22Rv1 (cell line): ENCODE results near the gene CEP170B.

Experiments used
- CTCF ChIP-seq: fragments of 450-650 bp; IDR thresholded peaks from 2 replicates; pipeline ENCODE4 v1.5.1; 2017; ENCODE audit warnings: mild to moderate bottlenecking
- ZFX ChIP-seq: fragments of 450-650 bp; IDR thresholded peaks from 2 replicates; pipeline ENCODE4 v1.6.1; 2017; ENCODE audit warnings: antibody characterized with exemption, borderline replicate concordance

DNA sequence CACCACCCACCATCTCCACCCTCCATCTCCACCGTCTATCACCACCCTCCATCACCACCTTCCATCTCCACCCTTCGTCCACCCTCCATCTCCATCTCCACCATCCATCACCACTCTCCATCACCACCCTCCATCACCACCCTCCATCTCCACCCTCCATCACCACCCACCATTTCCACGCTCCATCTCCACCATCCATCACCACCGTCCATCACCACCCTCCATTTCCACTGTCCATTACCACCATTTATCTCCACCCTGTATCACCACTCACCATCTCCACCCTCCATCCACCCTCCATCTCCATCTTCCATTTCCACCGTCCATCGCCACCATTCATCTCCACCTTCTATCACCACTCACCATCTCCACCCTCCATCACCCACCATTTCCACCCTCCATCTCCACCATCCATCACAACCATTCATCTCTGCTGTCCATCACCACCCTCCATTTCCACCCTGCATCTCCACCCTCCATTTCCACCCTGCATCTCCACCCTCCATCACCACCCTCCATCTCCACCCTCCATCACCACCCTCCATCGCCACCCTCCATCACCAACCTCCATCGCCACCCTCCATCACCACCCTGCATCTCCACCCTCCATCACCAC, 6.1 kb upstream of the CEP170B start:
- no peak for TF ChIP-seq CTCF
- TF ChIP-seq ZFX: no peak
